MM.1S (cell line): ENCODE measurements around the gene RD3L.

Experiments used
- CTCF ChIP-seq: fragments of 300-600 bp; sonication (generic); IDR thresholded peaks from 2 replicates; pipeline ENCODE4 v1.5.1; 2016; ENCODE audit warnings: antibody characterized with exemption, low read length, mixed read lengths
- EZH2 ChIP-seq: fragments of 300-600 bp; sonication (generic); optimal IDR thresholded peaks from 2 replicates; pipeline ENCODE3; 2017; ENCODE audit warnings: low read depth, mild to moderate bottlenecking, antibody characterized with exemption, low read length, mixed read lengths

GRCh38 chr14:103899316-103899715 is 43.0 kb downstream of the RD3L start:
- TF ChIP-seq CTCF = no peak
- no peak for TF ChIP-seq EZH2
